HepG2 (cell line): Measurements from ENCODE around the gene CES1. TPM values are rescaled to one million over a fixed set of nuclear protein-coding genes. Genes with fewer than 3 reads are reported as not detected.

Experiments
- ATAC-seq: fragments of 200-7000 bp; cut with Tn5 transposase; 3 replicates; pipeline ENCODE4 v1.9.1; 2020; ENCODE audit warnings: mild to moderate bottlenecking, moderate library complexity
- BruUV-seq: library from RNA; stranded (reverse); fragments of 400-500 nt; replicated peaks from 2 replicates; lab custom pipeline; 2021; lab: Mats Ljungman, UMichigan
- CTCF ChIA-PET: fragments of 300-600 bp; formaldehyde crosslinking; extraction: SDS; loops from one replicate; lab custom pipeline; 2021; ENCODE audit warnings: low total read pairs, inconsistent platforms, low intra/inter-chr PET ratio; lab: Yijun Ruan, JAX
- POLR2A ChIA-PET: fragments of 350-600 bp; sonication (Branson Sonifier 250); formaldehyde crosslinking; loops from one replicate; lab custom pipeline; 2020; ENCODE audit warnings: antibody characterized with exemption, inconsistent platforms; lab: Yijun Ruan, JAX
- DNase-seq: peaks from one replicate; pipeline ENCODE4 v3.0.0-alpha.2; 2015; ENCODE audit warnings: low spot score
- FAIRE-seq: peaks from 3 replicates; lab custom pipeline; 2011; peaks lifted over from hg19 to GRCh38; lab: Jason Lieb, UNC
- H2AFZ ChIP-seq: one replicate; pipeline ENCODE4 v1.6.1; 2011; ENCODE audit warnings: low read length, inconsistent platforms
- H3K27ac ChIP-seq: fragments of 300-600 bp; 3 replicates; pipeline ENCODE4 v1.8.0; 2011; ENCODE audit warnings: mixed run types, mild to moderate bottlenecking, mixed read lengths, low read length, inconsistent platforms; ENCODE audit not compliant: insufficient read depth; ENCODE audit errors: extremely low read length
- H3K27me3 ChIP-seq, 2 experiments: fragments of 200-600 bp in 1 of 2; 2 replicates in 1 of 2; 3 replicates in 1 of 2; pipeline versions ENCODE4 v1.6.0 to v1.8.0; 2011; ENCODE audit warnings: low read length in 2 of 2, mild to moderate bottlenecking in 2 of 2, moderate library complexity in 2 of 2, inconsistent platforms in 1 of 2; ENCODE audit not compliant: insufficient read depth in 2 of 2, control insufficient read depth in 1 of 2
- H3K36me3 ChIP-seq, 2 experiments: fragments of 200-600 bp in 1 of 2; replicated peaks in 1 of 2; 2 replicates in 1 of 2; 3 replicates in 1 of 2; pipeline versions ENCODE4 v1.5.1 to v1.8.0; 2011; ENCODE audit warnings: low read length in 2 of 2, inconsistent platforms in 1 of 2; ENCODE audit not compliant: insufficient read depth in 2 of 2, control insufficient read depth in 1 of 2
- H3K4me1 ChIP-seq: 2 replicates; pipeline ENCODE4 v1.5.1; 2012; ENCODE audit warnings: low read length, inconsistent platforms; ENCODE audit not compliant: insufficient read depth
- H3K4me2 ChIP-seq: 2 replicates; pipeline ENCODE4 v1.6.0; 2011; ENCODE audit warnings: low read depth, low read length, inconsistent platforms
- H3K4me3 ChIP-seq, 3 experiments: fragments of 200-600 bp in 1 of 3; sonication (generic), shearing (Covaris generic) in 1 of 3; replicated peaks in 1 of 3; 2 replicates each; pipeline ENCODE4 v1.5.1; 2011 to 2016; ENCODE audit warnings: low read length in 3 of 3, inconsistent platforms in 2 of 3, low read depth in 2 of 3, mild to moderate bottlenecking in 2 of 3, control low read depth in 1 of 3, mixed read lengths in 1 of 3; ENCODE audit not compliant: insufficient read depth in 1 of 3
- H3K79me2 ChIP-seq: one replicate; pipeline ENCODE4 v1.6.1; 2011; ENCODE audit warnings: low read length, inconsistent platforms; ENCODE audit not compliant: insufficient read depth
- H3K9ac ChIP-seq: 2 replicates; pipeline ENCODE4 v1.6.0; 2011; ENCODE audit warnings: mild to moderate bottlenecking, low read depth, low read length, inconsistent platforms; ENCODE audit not compliant: insufficient read depth
- H3K9me3 ChIP-seq: 2 replicates; pipeline ENCODE4 v1.5.1; 2012; ENCODE audit warnings: mild to moderate bottlenecking, low read length
- H4K20me1 ChIP-seq: 2 replicates; pipeline ENCODE4 v1.6.0; 2011; ENCODE audit warnings: inconsistent platforms, mild to moderate bottlenecking, low read length, moderate library complexity; ENCODE audit not compliant: insufficient read depth
- ETS1 ChIP-seq: sonication (generic); formaldehyde crosslinking; IDR thresholded peaks from 2 replicates; pipeline ENCODE4 v1.4.0; 2020; ENCODE audit warnings: missing genetic modification reagents
- HOXA3 ChIP-seq: sonication (generic); formaldehyde crosslinking; IDR thresholded peaks from 2 replicates; pipeline ENCODE4 v1.5.0; 2020; ENCODE audit warnings: missing genetic modification reagents
- NCOA5 ChIP-seq: sonication (generic); formaldehyde crosslinking; IDR thresholded peaks from 2 replicates; pipeline ENCODE4 v1.4.0; 2020; ENCODE audit warnings: missing genetic modification reagents
- NFKBIZ ChIP-seq: IDR thresholded peaks from 2 replicates; pipeline ENCODE4 v1.6.1; 2018; ENCODE audit warnings: missing genetic modification reagents, missing compliant biosample characterization
- RXRB ChIP-seq: IDR thresholded peaks from 2 replicates; pipeline ENCODE4 v1.6.1; 2016; ENCODE audit warnings: borderline replicate concordance, missing genetic modification reagents, missing compliant biosample characterization
- ZFX ChIP-seq: sonication (generic); formaldehyde crosslinking; IDR thresholded peaks from 2 replicates; pipeline ENCODE4 v1.4.0; 2020; ENCODE audit warnings: mild to moderate bottlenecking, low read depth, missing genetic modification reagents, moderate library complexity
- ZNF160 ChIP-seq: sonication (generic); formaldehyde crosslinking; IDR thresholded peaks from 2 replicates; pipeline ENCODE4 v1.8.0; 2022; ENCODE audit warnings: mild to moderate bottlenecking, inconsistent platforms, missing genetic modification reagents
- ZNF335 ChIP-seq: sonication (generic); formaldehyde crosslinking; IDR thresholded peaks from 2 replicates; pipeline ENCODE4 v1.4.0; 2020; ENCODE audit warnings: missing genetic modification reagents
- WGBS: methylation state at CpG from one replicate; pipeline ENCODE4 v1.1.6; 2017; ENCODE audit warnings: low lambda C conversion rate; 5-methylcytosine and 5-hydroxymethylcytosine counted together
- in situ Hi-C: cut with HindIII; loops from 2 replicates; pipeline ENCODE4 v1.10.0; 2017; ENCODE audit warnings: low pct_unique_long_range_greater_than_20kb; ENCODE audit not compliant: extremely low pct_ligation_motif_present
- intact Hi-C: fragments of 100-400 bp; cut with micrococcal nuclease; formaldehyde crosslinking; loops from one replicate; pipeline ENCODE4 v1.10.0; 2022; ENCODE audit not compliant: unreplicated experiment
- polyA plus RNA-seq, 8 experiments: library from polyadenylated mRNA; depleted of rRNA in 3 of 8; stranded (reverse) in 7 of 8; unstranded in 1 of 8; fragments of >200 nt; fragmentation: Illumina TruSeq in 4 of 8; extraction: Trizol in 4 of 8; gene quantifications; 2 replicates each; pipeline versions ENCODE4 v1.2.1 to v1.2.3, GENCODE V29; 2011 to 2016; ENCODE audit warnings: low read depth in 4 of 8, missing spikeins in 1 of 8, mixed read lengths in 1 of 8; ENCODE audit not compliant: insufficient read depth in 1 of 8
- total RNA-seq, 5 experiments: library from RNA; depleted of rRNA; stranded (reverse); fragments of >200 nt; fragmentation: Illumina TruSeq; extraction: Trizol; gene quantifications; 2 replicates each; pipeline ENCODE4 v1.2.3, GENCODE V29; 2016; ENCODE audit warnings: low read depth in 1 of 5
- TF ChIP-seq, protein P1 (sequence below), 2 experiments: sonication (generic) in 1 of 2; formaldehyde crosslinking in 1 of 2; IDR thresholded peaks; 2 replicates each; pipeline versions ENCODE4 v1.4.0 to v1.6.1; 2018 to 2020; ENCODE audit warnings: missing genetic modification reagents in 2 of 2, borderline replicate concordance in 1 of 2, low read depth in 1 of 2, mild to moderate bottlenecking in 1 of 2, missing biosample characterization in 1 of 2

CES1 gene
- total and polyA plus RNA-seq, 2 of the 13 experiments (the other 11 are each of a cell fraction or from before 2014, with no cell fraction given), result 136 to 198 TPM

- in situ Hi-C loops, result no loop called here
- no peak overlapping the region for H2AFZ ChIP-seq
- H3K9me3 ChIP-seq, result no peaks in the 10 kb centered on the region
- 83% methylated on average over 14 of the region's 14 CpGs for WGBS
- no peaks in the 10 kb centered on the region for H3K27me3 ChIP-seq
- H3K4me1 ChIP-seq, result no peaks in the 10 kb centered on the region
- ATAC-seq (no peak), FAIRE-seq (no peak), DNase-seq (no peak)
- H3K9ac ChIP-seq, result no peak overlapping the region
- ChIA-PET POLR2A (no interaction called here), CTCF (no interaction called here)
- no peak overlapping the region for H3K4me3 ChIP-seq
- H4K20me1 ChIP-seq, result no peaks in the 10 kb centered on the region
- no peak overlapping the region for H3K27ac ChIP-seq
- TF ChIP-seq NCOA5 (CRISPR knock-in tag) (no peak), RXRB (CRISPR knock-in tag) (no peak), ETS1 (CRISPR knock-in tag) (no peak), HOXA3 (CRISPR knock-in tag) (no peak), ZNF335 (no peak), ZNF160 (CRISPR knock-in tag) (no peak), ZFX (no peak), NFKBIZ (no peak)
- TF ChIP-seq, protein P1, sequence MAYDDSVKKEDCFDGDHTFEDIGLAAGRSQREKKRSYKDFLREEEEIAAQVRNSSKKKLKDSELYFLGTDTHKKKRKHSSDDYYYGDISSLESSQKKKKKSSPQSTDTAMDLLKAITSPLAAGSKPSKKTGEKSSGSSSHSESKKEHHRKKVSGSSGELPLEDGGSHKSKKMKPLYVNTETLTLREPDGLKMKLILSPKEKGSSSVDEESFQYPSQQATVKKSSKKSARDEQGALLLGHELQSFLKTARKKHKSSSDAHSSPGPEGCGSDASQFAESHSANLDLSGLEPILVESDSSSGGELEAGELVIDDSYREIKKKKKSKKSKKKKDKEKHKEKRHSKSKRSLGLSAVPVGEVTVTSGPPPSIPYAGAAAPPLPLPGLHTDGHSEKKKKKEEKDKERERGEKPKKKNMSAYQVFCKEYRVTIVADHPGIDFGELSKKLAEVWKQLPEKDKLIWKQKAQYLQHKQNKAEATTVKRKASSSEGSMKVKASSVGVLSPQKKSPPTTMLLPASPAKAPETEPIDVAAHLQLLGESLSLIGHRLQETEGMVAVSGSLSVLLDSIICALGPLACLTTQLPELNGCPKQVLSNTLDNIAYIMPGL (CRISPR knock-in tag; IDR thresholded peaks at IDR 0.05; ENCODE audit: borderline replicate concordance in 1 of 2, low read depth in 1 of 2), result no peak
- no TSS peak for BruUV-seq
- no peaks in the 10 kb centered on the region for H3K79me2 ChIP-seq
- no peak overlapping the region for H3K4me2 ChIP-seq
- no peaks in the 10 kb centered on the region for H3K36me3 ChIP-seq
- intact Hi-C loops, result no loop called here
Observed at GRCh38 chr16:55773859-55774549, 58.9 kb downstream of the CES1 start.
